Psoas muscle (tissue), 8 donors: ENCODE results near the gene MED13L. TPM values are rescaled to one million over a fixed set of nuclear protein-coding genes. Genes with fewer than 3 reads are reported as not detected.

Experiments used
- ATAC-seq, 4 donors: fragments of 200-7000 bp; cut with Tn5 transposase; one replicate each; pipeline ENCODE4 v1.9.1; 2020; ENCODE audit warnings: moderate library complexity in 3 of 4, mild to moderate bottlenecking in 2 of 4
- DNase-seq, 2 donors: peaks; one replicate each; pipeline ENCODE4 v3.0.0-alpha.2; 2020
- H3K27ac ChIP-seq: fragments of 200-600 bp; one replicate; pipeline ENCODE4 v1.8.0; 2022
- H3K27me3 ChIP-seq, 3 donors: fragments of 200-600 bp in 1 of 3; one replicate each; pipeline versions ENCODE4 v1.6.1 to v1.8.0; 2013 to 2022; ENCODE audit warnings: low read length in 2 of 3, mild to moderate bottlenecking in 2 of 3, moderate library complexity in 1 of 3; ENCODE audit not compliant: insufficient read depth in 3 of 3
- H3K36me3 ChIP-seq, 2 donors: fragments of 200-600 bp in 1 of 2; one replicate each; pipeline versions ENCODE4 v1.6.1 to v1.8.0; 2013 to 2022; ENCODE audit warnings: low read depth in 1 of 2, mild to moderate bottlenecking in 1 of 2, moderate library complexity in 1 of 2; ENCODE audit not compliant: insufficient read depth in 1 of 2
- H3K4me1 ChIP-seq: fragments of 200-600 bp; one replicate; pipeline ENCODE4 v1.8.0; 2022
- H3K4me3 ChIP-seq: fragments of 200-600 bp; one replicate; pipeline ENCODE4 v1.8.0; 2022; ENCODE audit warnings: mild to moderate bottlenecking
- H3K9me3 ChIP-seq: fragments of 200-600 bp; one replicate; pipeline ENCODE4 v1.8.0; 2022
- CTCF ChIP-seq: fragments of 200-600 bp; IDR thresholded peaks from one replicate; pipeline ENCODE4 v1.8.0; 2022; ENCODE audit warnings: antibody characterized with exemption
- WGBS, 3 donors: extraction: QIAGEN DNeasy Blood & Tissue Kit; methylation state at CpG; one replicate each; pipeline versions ENCODE4 v1.1.6 to v1.1.7; 2013; 5-methylcytosine and 5-hydroxymethylcytosine counted together
- intact Hi-C, 2 donors: fragments of 100-400 bp; cut with DNase I; formaldehyde crosslinking; loops; one replicate each; pipeline versions ENCODE4 v1.11.0 to v1.14.2; 2022
- polyA plus RNA-seq, 3 donors: library from polyadenylated mRNA; stranded (reverse); fragments of 200-250 nt; gene quantifications; one replicate each; pipeline ENCODE4 v1.2.3, GENCODE V29; 2013
- total RNA-seq, 4 donors: library from RNA; stranded (reverse); fragmentation: NEBNext Ultra II Directional in 2 of 4; extraction: Animal tissue kit (Norgen Biotek cat#: 25700) in 2 of 4; gene quantifications; one replicate each; pipeline versions ENCODE4 v1.2.1 to v1.2.4, GENCODE V29; 2021 to 2023
- donor health status: healthy with polysubstance abuse.
- donor health status: DM: no; HTN: no; CAD: no; lungs with moderate emphysema.
- donor health status: Bipolar disorder and iron deficiency.
- donor health status: healthy.
- donor health status: DM: yes; HTN: yes; CAD: no.
- donor health status: DM: no; HTN: no; CAD: no.
- donor health status: DM: no; HTN: no; CAD: no.
- donor health status: DM: yes; HTN: yes; CAD: no.

Gene MED13L
- total and polyA plus RNA-seq, 7 donors: 8.9 to 90.5 (median 72.5) TPM

GRCh38 chr12:115941362-115941761, 336.1 kb downstream of the MED13L start:
- ATAC-seq (no peak), DNase-seq (no peak)
- Histone ChIP-seq H3K9me3 (no peaks in the 10 kb centered on the region), H3K4me3 (no peak overlapping the region), H3K27ac (no peak overlapping the region), H3K27me3 (no peaks in the 10 kb centered on the region), H3K36me3 (no peaks in the 10 kb centered on the region), H3K4me1 (no peaks in the 10 kb centered on the region)
- no peak for TF ChIP-seq CTCF
- intact Hi-C loops: no loop called here
- WGBS, 3 donors: 68 to 83% (median 71%) methylated on average over 5 of the region's 5 CpGs

GRCh38 chr12:115938794-115939377, 338.6 kb downstream of the MED13L start:
- Histone ChIP-seq H3K9me3 (no peaks in the 10 kb centered on the region), H3K4me3 (no peak overlapping the region), H3K27me3 (no peaks in the 10 kb centered on the region), H3K27ac (no peak overlapping the region), H3K4me1 (no peaks in the 10 kb centered on the region), H3K36me3 (no peaks in the 10 kb centered on the region)
- 75 to 93% (median 82%) methylated on average over 1 of the region's 1 CpG for WGBS, 3 donors
- TF ChIP-seq CTCF: no peak
- intact Hi-C loops: no loop called here
- ATAC-seq (no peak), DNase-seq (no peak)

DNA sequence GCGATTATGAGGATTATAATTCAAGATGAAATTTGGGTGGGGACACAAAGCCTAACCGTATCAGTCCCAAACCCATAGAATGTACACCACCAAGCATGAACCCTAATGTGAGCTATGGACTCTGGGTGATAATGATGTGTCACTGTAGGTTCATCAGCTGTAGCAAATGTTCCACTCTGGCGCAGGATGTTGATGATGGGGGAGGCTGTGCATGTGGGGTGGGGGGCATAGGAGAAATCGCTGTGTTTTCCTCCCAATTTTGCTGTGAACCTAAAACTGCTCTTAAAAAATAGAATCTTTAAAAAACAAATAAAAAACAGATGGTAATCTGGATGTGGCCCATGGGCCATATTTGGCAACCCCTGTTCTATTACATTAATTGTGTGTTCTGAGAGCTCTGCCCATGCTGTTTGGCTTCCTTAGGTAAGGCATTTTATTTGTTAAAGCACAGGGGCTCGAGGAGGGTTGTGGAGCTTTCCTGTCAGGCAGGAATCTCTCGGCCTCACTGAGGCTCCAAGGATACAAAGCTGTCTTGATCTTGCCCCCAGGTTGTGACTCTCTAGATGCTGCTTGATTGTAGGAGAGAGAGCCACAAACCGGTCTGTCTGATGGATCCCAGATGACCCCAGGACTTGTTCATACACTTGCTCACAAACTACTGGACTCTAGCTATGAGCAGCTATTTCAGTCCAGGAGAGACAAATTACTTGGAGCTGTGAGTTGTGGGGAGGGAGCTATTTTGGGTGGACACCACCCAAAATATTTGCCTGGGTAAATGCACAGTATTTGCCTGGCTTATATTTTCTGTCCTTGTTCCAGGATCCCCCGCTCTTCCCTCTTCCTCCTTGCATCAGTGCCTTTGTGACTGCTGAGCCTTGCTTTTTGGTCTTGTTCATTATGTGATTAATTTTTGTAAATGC, 340.2 kb downstream of the MED13L start:
- intact Hi-C loops: no loop called here
- H3K9me3 ChIP-seq: no peaks in the 10 kb centered on the region
- no peak for TF ChIP-seq CTCF
- H3K4me3 ChIP-seq: no peak overlapping the region
- no peaks in the 10 kb centered on the region for H3K27me3 ChIP-seq
- 65 to 86% (median 83%) methylated on average over 8 of the region's 8 CpGs for WGBS, 3 donors
- H3K36me3 ChIP-seq: no peaks in the 10 kb centered on the region
- DNase-seq: no peak
- no peak for ATAC-seq
- no peak overlapping the region for H3K27ac ChIP-seq
- no peaks in the 10 kb centered on the region for H3K4me1 ChIP-seq

DNA sequence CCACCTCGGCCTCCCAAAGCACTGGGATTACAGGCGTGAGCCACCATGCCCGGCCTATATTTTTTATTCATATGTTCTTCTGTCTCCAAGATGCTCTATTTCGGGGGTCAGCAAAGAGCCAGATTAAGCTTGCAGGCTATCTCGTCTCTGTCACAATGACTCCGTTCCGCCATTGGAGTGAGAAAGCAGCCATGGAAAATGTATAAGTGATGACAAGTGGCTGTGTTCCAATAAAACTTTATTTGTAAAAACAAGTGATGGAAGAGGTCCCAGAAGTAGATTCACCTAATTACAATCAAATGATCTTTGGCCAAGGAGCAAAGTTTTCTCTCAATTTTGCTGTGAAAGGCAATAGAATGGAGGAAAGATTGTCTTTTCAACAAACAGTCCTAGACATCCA, 342.6 kb downstream of the MED13L start:
- Histone ChIP-seq H3K9me3 (no peaks in the 10 kb centered on the region), H3K27me3 (no peaks in the 10 kb centered on the region), H3K4me3 (no peak overlapping the region), H3K4me1 (no peaks in the 10 kb centered on the region), H3K36me3 (no peaks in the 10 kb centered on the region), H3K27ac (no peak overlapping the region)
- intact Hi-C loops: no loop called here
- WGBS, 3 donors: 81 to 95% (median 95%) methylated on average over 7 of the region's 7 CpGs
- ATAC-seq (no peak), DNase-seq (no peak)
- no peak for TF ChIP-seq CTCF
